Measurements from ENCODE around the gene STK4.
A peak's percentile ranks its signal among the peaks of the same experiment; 100 is the strongest.

STK4 gene

DNA sequence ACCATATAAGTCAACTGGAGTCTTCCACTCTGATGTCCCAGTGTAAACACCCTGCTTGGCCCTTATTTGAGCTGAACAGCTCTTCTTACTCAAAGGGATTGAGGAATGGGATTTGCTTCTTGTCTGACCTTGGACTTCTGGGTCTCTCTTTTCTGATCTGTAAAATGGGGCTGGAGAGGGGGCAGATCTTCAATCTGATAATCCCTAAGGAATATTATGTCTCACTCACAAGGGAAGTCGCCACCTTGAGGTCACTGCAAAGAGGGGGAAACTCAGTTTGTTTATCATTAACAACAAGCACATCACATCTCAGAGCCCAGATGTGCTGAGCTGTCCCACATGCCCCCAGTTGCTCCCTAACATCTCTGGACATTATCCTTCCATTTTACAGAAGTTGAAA, 119.6 kb downstream of the STK4 start:
- no peak for DNase-seq (ENCODE audit: low read depth)

DNA sequence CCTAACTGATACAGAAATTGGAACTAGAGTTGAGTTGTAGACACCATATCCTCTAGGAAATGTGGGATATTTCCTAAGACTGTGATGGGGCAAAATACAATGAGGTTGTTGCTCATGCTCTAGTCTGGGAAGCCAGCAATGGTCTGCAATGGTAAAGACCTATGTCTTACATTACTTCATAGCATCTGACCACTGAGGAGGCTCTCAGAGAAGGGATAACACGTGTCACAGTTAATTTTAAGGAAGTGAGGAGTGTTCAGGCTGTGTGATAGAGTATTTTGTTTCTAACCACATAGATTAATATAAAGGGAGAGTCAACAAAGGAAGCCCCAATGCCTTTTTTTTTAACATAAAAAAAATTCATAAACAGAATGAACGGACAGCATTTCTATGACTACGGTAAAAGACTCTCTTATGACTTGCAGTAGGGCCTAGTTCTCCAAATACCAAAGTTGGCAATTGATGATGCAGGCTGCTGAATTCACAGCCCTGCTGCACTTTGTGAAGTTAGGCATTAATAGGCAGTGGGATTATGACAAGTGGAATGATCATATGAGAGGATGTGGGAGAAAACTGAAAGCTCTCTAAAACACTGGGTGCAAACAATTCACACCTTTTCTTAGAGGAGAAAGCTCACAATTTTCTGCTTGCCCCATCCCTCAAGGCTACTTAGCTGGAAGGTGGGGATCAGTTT, 120.9 kb downstream of the STK4 start:
- no peak for DNase-seq (ENCODE audit: low read depth)

DNA sequence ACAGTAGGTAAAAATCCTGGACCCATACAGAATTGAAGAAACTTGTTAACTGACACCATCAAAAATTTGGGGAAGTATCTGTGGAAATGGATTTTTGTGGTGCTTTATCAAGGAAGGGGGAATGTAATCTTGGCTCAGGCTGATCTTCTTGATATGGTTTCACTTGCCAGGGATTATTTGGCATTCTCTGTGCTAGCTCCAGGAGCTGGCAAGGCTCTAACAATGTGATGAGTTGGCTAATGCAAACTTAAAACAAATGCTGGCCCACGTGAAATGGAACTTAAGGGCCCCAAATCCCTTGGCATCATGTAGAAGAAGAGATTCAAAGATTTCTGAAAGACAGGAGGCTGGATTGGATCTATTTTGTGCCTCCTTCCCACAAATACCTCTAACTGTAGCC, 121.5 kb downstream of the STK4 start:
- no peak for DNase-seq (ENCODE audit: low read depth)

DNA sequence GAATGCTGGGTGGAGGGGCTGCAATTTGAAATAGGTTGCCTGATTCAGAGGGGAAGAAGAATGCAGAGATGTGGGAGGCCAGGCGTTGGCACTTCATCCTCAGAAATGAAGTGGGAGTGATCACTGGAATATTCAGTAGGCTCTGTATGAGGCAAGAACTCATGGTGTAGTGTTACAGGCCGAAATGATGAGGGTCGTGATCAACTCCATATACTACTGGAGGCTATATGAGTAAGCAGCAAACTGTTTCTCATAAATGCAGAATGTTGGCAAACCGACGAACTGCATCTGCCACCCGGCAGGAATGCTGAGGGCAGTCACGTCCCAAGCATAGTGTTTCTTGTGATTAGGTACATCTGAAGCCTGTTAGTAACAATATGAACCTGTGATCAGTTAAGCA, 121.9 kb downstream of the STK4 start:
- DNase-seq (ENCODE audit: low read depth), result peak; percentile 97

DNA sequence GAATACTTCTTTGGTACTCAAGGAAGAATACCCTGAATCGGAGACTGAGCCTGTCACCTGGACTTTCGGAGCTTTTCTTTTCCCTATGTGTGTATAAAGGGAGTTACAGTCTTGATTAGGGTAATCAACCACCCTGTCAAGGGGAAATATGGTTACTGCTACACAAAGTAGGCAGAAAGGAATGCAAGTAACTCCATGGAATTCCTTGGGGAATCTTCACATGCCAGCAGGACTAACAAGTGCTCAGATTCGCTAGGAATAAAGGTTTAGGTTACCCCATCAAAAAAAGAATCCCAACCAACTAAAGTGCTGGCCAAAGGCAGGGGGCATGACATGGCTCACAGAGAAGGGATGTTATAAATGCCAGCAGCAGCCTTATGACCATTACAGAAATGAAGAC, 124.2 kb downstream of the STK4 start:
- peak; percentile 81 for DNase-seq (ENCODE audit: low read depth)

DNA sequence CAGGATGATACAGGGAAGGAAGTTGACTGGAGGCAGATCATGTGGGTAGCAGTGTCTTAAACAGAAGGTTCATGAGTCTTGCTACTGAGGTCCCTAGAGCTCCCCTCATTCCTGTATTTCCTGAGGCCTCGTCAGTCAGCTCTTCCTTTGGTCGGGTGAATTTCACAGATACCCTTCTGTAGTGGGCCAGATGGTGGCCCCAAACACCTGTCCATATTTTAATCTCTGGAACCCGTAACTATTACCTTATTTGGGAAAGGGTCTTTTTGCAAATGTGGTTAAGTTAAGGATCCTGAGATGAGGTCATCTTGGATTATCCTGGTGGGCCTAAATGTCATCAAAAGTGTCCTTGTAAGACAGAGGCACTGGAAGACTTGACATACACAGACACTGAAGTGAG, 125.1 kb downstream of the STK4 start:
- DNase-seq (ENCODE audit: low read depth), result no peak

DNA sequence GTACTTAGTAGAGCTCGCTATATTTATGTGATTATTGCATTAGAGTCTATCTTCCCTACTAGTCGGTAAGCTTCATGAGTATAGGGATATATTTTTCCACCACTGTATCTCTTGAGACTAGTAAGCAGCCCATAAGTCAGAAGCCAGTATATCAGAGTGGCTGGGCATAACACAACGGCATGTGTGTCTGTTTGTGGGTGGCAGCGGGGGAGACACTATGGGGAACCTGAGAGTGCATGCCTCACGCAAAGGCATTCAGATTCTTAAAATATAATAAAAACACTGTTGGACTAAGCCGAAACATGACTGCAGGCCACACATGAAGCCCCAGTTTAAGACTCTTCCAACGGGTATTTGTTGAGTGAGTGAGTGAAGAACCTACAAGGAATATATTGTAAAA, 126.6 kb downstream of the STK4 start:
- no peak for DNase-seq (ENCODE audit: low read depth)

DNA sequence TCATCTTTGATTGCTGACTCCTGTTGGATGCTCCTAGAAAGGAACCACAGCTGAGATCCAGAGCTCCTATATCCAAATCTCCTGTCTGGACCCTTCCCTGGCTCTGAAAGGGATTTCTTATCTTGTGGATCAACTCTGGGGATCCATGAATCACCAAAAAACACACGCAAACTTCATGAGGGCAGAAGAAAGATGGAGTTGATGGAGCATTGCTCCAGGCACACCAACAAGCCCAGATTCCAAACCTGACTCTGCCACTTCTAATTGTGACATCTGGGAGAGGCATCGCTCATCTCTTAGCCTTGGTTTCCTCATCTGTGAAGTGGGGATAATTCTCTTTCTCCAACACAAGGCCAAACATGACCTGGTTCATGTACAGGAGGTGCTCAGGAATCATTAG, 127.9 kb downstream of the STK4 start:
- DNase-seq (ENCODE audit: low read depth), result no peak

DNA sequence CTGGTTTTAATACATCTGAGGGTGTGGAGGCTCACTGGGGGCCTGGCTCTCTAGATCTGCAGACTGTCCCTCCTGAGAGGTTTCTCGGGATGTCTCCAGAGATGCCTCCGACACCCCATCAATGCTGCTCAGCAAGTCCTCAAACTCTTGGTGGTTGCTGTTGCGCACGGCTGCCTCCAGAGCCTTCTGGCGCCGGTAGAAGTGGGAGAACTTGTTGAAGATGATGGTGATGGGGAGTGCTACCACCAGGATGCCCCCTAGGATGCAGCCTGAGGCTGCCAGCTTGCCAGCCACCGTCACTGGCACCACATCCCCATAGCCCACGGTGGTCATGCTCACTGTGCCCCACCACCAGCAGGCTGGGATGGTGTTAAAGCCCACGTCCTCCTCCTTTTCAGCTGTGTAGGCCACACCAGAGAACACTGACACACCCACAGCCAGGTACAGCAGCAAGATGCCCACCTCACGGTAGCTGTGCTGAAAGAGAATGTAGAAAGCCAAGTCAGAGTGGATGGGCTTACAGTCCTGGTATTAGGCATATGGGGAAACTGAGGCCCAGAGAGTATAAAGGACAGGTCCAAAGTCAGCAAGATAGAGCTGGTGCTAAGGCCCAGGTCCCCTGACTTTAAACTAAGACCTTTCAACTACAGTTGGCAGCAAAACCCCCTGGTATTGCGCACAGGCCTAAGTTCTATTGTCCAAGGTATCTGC, 128.7 kb downstream of the STK4 start:
- no peak for DNase-seq (ENCODE audit: low read depth)

DNA sequence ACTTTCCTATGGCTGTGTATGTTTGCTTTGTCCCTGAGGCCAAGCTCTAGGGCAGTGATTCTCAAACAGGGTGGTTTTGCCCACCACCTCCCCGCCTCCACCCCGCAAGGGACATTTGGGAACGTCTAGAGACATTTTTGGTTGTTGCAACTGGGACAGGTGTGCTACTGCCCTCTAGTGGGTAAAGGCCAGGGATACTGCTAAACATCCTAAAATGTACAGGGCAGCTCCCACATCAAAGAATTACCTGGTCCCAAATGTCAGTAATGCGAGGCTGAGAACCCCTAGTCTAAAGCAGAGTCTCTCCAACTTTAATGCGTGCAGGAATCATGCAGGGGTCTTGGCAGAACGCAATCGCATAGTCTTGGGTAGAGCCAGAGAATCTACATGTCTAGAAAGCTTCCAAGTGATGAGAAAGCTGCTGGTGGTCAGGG, 129.5 kb downstream of the STK4 start:
- peak; percentile 58 for DNase-seq (ENCODE audit: low read depth)

DNA sequence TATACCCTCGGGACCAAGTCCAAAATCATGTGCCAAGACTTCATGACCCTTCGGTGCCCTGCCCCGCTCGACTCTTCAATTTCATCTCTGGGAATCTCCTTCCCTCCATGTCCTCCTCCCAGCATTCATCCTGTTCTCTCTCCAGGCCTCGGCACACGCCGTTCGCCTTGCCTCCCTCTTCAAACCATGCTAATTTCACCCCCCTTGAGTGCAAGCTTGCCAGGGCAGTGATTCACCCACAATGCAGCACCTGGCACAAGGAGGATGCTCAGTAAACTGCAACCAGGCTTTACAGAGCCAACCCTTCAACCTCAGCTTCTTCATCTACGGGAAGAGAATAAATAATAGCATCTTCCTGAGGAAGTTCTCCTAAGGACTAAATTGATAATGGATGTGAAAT, 130.5 kb downstream of the STK4 start:
- no peak for DNase-seq (ENCODE audit: low read depth)

DNA sequence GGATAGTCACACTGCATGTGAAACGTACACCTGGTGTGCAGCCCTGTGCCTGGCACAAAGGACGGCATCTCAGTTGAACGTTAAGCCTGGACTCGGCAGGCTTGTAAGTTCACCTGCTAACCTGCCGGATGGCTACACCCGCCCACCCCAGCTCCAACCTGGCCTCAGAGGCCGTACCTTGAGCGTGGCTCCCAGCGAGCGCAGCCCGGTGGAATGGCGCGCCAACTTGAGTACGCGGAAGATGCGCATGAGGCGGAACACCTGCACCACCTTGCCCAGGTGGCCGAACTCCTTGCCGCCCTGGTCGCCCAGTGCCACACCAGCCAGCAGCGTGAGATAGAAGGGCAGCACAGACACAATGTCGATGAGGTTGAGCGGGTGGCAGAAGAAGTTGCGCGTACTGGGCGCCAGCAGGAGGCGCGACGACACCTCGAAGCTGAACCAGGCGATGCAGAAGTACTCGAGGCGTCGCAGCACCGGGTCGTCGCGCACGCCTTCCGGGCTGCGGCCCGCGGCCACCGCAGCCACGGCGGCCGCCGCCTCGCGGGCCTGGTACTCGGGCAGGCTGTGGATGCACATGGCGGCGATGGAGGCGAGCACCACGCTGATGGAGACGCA, 131.3 kb downstream of the STK4 start:
- no peak for DNase-seq (ENCODE audit: low read depth)

DNA sequence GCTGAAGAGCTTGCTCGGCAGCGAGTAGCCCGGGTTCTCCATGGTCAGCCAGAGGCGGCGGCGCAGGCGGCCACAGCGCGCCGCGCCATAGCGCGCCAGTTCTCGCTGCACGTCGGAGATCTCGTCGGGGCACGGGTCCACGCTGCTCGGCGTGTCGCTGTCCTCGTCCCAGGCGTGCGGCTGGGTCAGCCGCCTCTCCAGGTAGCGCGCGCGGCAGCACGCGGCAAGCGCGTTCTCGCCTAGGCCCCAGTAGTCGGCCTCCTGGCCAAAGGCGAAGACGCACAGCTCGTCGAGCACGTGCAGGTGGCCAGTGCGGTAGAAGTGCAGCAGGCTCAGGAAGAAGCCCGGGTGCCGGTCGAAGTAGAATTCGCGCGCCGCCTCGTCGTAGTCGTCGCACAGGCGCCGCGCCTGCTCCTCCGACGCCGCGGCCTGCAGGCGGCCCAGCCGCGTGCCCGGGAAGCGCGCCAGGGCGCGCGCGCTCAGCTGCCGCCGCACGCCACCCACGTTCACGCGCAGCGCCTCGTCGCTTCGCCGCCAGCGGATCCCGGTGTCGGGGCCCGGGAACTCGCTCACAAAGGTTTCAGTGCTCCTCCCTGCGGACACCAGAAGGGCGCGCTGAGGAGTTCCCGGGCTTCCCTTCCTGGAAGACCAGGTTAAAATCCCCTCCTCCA, 131.9 kb downstream of the STK4 start:
- DNase-seq (ENCODE audit: low read depth), result no peak

DNA sequence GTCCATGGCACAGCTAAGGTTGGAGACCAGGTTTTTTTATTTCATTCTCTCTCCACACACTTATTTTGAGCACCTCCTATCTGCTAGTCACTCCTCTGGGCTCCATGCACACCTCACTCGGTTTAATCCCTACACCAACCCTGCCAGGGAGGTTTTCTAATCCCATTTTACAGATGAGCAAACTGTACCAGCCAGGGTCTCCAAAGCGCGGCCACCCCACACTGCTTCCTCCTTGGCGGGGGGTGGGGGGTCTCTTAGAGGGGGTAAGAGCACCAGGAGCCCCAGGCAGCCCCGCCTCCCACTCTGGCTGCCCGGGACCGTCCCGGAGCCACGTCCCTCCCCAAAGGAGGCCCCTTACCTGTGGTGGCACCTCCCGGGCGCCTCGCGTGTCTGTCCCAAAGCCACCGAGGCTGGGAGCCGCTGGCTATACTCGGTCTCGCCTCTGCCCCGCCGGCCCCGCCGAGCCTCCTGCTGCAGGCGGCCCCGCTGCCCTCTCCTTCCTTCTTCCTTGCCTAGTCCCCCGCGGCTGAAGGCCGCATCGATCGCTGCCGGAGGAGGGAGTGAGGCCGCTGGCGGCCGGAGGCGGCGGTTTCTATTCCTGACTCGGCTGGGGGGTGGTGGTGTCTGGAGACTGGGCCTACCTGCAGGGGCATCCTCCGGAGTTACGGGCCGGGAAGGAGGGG, 134.4 kb downstream of the STK4 start, which contains the start of gene KCNS1:
TSS of gene KCNS1 (minus strand) at position 565 of the 683 bp plus-strand sequence. CDS start 1,891 bp downstream, outside the sequence.
- DNase-seq (ENCODE audit: low read depth), result no peak

DNA sequence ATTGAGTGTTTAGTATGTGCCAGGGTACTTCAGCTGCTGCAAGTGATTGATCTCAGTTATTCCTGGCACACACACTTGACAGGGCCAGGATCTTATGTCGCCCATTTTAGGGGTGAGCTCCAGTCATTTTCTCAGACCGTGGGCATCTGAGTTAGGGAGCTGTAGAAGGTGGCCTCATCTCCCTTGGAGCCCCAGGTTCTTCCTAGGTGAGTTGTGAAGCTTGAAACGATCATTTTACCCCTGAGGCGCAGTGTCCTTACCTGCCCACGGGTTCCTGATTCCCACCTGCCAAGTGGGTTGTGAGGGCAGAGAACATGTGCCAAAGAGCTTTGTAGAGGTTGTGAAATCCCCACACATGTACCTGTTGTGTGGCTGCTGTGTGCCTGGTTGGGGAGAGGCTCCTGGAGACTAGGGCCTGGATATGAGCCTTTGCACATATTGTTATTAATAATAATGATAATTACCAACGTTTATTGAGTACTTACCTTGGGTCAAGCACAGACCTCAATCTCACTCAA, 135.1 kb downstream of the STK4 start:
- no peak for DNase-seq (ENCODE audit: low read depth)

DNA sequence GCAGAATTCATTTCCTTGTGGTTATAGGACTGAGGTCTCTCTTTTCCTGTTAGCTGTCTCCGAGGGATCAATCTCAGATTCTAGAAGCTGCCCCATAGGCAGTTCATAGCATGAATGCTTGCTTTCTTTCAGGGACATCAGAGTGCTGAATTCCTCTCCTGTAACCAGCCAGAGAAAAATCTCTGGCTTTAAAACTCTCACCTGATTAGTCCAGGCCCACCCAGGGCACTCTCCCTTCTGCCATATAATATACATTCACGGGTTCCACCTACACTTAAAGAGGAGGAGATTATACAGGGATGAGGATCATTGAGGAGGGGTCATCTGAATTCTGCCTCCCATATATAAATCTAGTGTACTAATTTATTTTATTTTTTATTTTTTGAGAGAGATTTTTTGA, 136.8 kb downstream of the STK4 start:
- no peak for DNase-seq (ENCODE audit: low read depth)

DNA sequence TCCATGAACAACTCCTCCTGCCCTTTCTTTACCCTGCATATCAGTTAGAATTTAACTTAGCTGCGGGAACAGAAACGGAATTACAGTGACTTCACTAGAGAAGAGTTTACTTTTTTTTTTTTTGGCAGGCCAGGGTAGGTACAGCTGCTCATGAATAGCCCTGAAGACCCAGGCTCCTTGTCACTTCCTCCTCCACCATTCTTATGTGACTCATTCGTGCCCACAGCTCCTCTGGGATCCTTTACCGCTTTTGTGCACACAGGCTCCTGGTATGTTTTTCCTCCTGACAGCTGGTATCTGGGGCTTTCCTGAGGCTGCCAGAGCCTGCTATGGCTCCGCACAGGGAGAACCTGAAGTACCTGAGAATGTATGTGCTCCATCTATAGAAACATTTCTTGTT, 138.5 kb downstream of the STK4 start:
- peak; percentile 86 for DNase-seq (ENCODE audit: low read depth)

DNA sequence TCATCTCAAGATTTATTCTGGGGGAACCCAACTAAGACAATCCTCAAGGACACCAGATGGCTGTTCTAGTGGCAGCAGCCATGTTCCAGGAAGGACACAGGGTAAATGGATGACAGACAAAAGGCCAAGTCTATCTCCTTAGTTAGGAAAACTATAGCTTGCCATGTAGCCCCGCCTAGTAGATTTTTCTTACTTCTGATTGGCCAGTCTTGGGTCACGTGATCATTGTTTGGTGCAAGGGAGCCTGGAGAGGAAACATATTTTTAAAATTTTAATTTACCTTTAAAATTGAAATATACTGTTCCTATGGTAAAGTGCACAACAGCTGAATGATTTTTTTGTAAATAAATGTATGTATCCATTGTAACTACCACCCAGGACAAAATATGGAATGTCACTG, 139.0 kb downstream of the STK4 start:
- DNase-seq (ENCODE audit: low read depth), result no peak

DNA sequence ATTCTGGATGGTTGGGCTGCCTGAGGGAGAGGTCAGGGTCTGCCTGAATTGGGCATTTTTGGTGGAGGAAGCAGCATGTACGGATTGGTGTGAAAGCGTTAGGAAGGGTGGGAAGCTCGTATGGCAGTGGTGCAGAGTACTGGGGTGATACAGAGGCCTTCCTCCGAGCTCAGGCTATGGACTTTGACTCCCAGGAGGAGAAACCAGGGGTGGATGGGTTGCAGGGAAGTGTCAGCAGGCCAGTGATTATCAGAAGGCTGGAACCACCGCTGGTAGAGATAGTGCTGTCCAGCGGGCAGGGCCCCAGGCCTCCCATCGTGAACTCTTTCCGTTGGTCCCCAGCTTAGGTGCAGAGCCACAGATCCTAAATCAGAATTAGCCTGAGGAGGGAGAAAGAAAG, 143.3 kb downstream of the STK4 start:
- no peak for DNase-seq (ENCODE audit: low read depth)

DNA sequence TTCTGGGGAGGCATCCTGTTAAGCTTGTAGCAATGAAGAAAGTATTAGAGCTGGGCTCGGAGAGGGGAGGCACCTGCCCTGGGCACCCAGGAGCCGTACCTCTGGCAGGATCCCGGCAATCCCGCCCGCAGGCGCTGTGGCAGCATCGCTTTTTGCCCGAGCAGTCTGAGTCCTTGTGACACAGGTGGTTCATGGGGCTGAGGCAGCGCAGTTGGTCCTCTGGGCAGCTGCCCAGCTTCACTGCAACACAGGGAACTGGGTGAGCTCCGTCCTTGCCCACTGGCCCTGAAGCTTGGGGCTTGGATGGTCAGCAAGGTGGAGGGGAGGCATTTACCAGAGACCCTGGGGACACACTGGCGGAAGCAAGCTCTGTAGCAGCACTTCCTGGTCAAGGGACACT, 144.0 kb downstream of the STK4 start:
- DNase-seq (ENCODE audit: low read depth), result no peak

DNA sequence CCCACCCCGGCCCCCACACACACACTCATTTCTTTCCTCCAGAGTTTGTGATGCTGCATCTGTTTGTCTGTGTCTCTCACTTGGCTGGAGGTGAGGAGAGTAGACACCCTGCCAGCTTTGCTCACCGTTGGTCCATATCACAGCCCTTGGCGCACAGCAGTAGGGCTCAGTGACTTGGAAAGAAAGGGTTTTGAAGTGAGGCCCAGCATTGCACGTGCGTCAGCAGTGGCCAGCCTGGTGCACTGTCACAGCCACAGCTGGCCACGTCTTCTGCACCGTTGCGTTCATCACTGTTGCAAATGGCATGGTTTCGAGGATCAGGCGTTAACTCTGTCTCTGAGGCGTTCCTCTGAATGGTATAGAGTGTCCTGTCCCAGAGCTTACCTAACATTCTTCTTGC, 145.0 kb downstream of the STK4 start:
- DNase-seq (ENCODE audit: low read depth), result no peak

Measured in HS-27A (cell line).